H1 (cell line): ENCODE measurements around the gene ARG2. TPM values are rescaled to one million over a fixed set of nuclear protein-coding genes. Genes with fewer than 3 reads are reported as not detected.

ENCODE experiments used
- CTCF ChIA-PET: fragments of 300-600 bp; sonication (Branson Sonifier 250); formaldehyde crosslinking; loops from one replicate; lab custom pipeline; 2021; ENCODE audit not compliant: partially characterized antibody; lab: Charles Lee
- POLR2A ChIA-PET: fragments of 300-600 bp; sonication (Branson Sonifier 250); formaldehyde crosslinking; loops from one replicate; lab custom pipeline; 2021; ENCODE audit warnings: inconsistent platforms; ENCODE audit not compliant: partially characterized antibody; lab: Charles Lee
- DNase-seq, 2 experiments: peaks; one replicate each; pipeline versions ENCODE4 v3.0.0 to v3.0.0-alpha.2; 2010 to 2022; ENCODE audit warnings: low spot score in 2 of 2, low read depth in 1 of 2, mixed read lengths in 1 of 2
- FAIRE-seq: peaks from 2 replicates; lab custom pipeline; 2011; peaks lifted over from hg19 to GRCh38; lab: Jason Lieb, UNC
- H2AFZ ChIP-seq: 2 replicates; pipeline ENCODE4 v1.8.1; 2012; ENCODE audit warnings: low read length, inconsistent platforms
- H2AK5ac ChIP-seq: 2 replicates; pipeline ENCODE4 v1.6.1; 2013; ENCODE audit warnings: low read depth, low read length
- H2BK120ac ChIP-seq: replicated peaks from 2 replicates; pipeline ENCODE3; 2013; ENCODE audit warnings: low read depth, low read length, inconsistent platforms
- H2BK12ac ChIP-seq: 2 replicates; pipeline ENCODE4 v1.6.1; 2013; ENCODE audit warnings: low read depth, low read length
- H2BK15ac ChIP-seq: 2 replicates; pipeline ENCODE4 v1.6.1; 2013; ENCODE audit warnings: low read length
- H2BK20ac ChIP-seq: 2 replicates; pipeline ENCODE4 v1.6.1; 2013; ENCODE audit warnings: low read length
- H2BK5ac ChIP-seq: 2 replicates; pipeline ENCODE4 v1.6.1; 2013; ENCODE audit warnings: low read depth, low read length
- H3K14ac ChIP-seq: 2 replicates; pipeline ENCODE4 v1.6.1; 2013; ENCODE audit warnings: inconsistent platforms; ENCODE audit not compliant: insufficient read length
- H3K18ac ChIP-seq: 2 replicates; pipeline ENCODE4 v1.6.1; 2013; ENCODE audit warnings: low read length; ENCODE audit errors: extremely low read depth
- H3K23ac ChIP-seq: 2 replicates; pipeline ENCODE4 v1.6.1; 2013; ENCODE audit warnings: inconsistent platforms; ENCODE audit not compliant: insufficient read length
- H3K23me2 ChIP-seq: 2 replicates; pipeline ENCODE4 v1.6.1; 2013; ENCODE audit warnings: low read depth, low read length
- H3K27ac ChIP-seq: 2 replicates; pipeline ENCODE4 v1.6.1; 2011; ENCODE audit warnings: low read depth, low read length, inconsistent platforms
- H3K27me3 ChIP-seq, 4 experiments: replicated peaks in 1 of 4; 1 replicate in 1 of 4; 2 replicates in 3 of 4; pipeline versions ENCODE4 v1.6.1 to v1.8.1; 2011 to 2013; ENCODE audit warnings: low read length in 3 of 4, mild to moderate bottlenecking in 3 of 4, inconsistent platforms in 2 of 4, mixed read lengths in 2 of 4, moderate library complexity in 1 of 4; ENCODE audit not compliant: control insufficient read depth in 3 of 4, insufficient read depth in 3 of 4; ENCODE audit errors: extremely low read depth in 1 of 4
- H3K36me3 ChIP-seq, 4 experiments: 2 replicates each; pipeline versions ENCODE4 v1.6.1 to v1.8.1; 2011 to 2013; ENCODE audit warnings: mild to moderate bottlenecking in 4 of 4, low read length in 3 of 4, moderate library complexity in 2 of 4, control low read depth in 1 of 4, inconsistent platforms in 1 of 4; ENCODE audit not compliant: insufficient read depth in 4 of 4, control insufficient read depth in 2 of 4
- H3K4ac ChIP-seq: replicated peaks from 2 replicates; pipeline ENCODE3; 2013; ENCODE audit warnings: low read length, low read depth, mixed read lengths, inconsistent platforms; ENCODE audit not compliant: insufficient read length
- H3K4me1 ChIP-seq, 4 experiments: replicated peaks in 1 of 4; 1 replicate in 1 of 4; 2 replicates in 3 of 4; pipeline versions ENCODE4 v1.6.1 to v1.8.1; 2011 to 2013; ENCODE audit warnings: low read length in 3 of 4, inconsistent platforms in 2 of 4, mixed read lengths in 1 of 4; ENCODE audit not compliant: insufficient read depth in 4 of 4, control insufficient read depth in 3 of 4
- H3K4me2 ChIP-seq, 2 experiments: 2 replicates each; pipeline versions ENCODE4 v1.6.1 to v1.8.1; 2011 to 2013; ENCODE audit warnings: low read depth in 2 of 2, low read length in 2 of 2, control low read depth in 1 of 2, inconsistent platforms in 1 of 2, mild to moderate bottlenecking in 1 of 2; ENCODE audit not compliant: insufficient read depth in 1 of 2
- H3K4me3 ChIP-seq, 4 experiments: fragments of 200-600, 300-600 bp in 1 of 4; sonication (generic), shearing (Covaris generic), sonication (Bioruptor Twin) in 1 of 4; 2 replicates each; pipeline versions ENCODE4 v1.5.1 to v1.8.1; 2011 to 2016; ENCODE audit warnings: low read length in 4 of 4, low read depth in 3 of 4, control low read depth in 2 of 4, inconsistent platforms in 2 of 4, mild to moderate bottlenecking in 2 of 4, mixed read lengths in 1 of 4, moderate library complexity in 1 of 4; ENCODE audit not compliant: insufficient read depth in 2 of 4; ENCODE audit errors: extremely low read depth in 1 of 4
- H3K56ac ChIP-seq: replicated peaks from 2 replicates; pipeline ENCODE3; 2013; ENCODE audit warnings: low read depth, mild to moderate bottlenecking, mixed read lengths, low read length, inconsistent platforms; ENCODE audit not compliant: insufficient read length
- H3K79me1 ChIP-seq: 2 replicates; pipeline ENCODE4 v1.6.1; 2013; ENCODE audit warnings: low read depth, low read length, control low read depth
- H3K79me2 ChIP-seq, 2 experiments: 2 replicates each; pipeline versions ENCODE4 v1.6.1 to v1.8.1; 2012 to 2013; ENCODE audit warnings: low read length in 2 of 2, mild to moderate bottlenecking in 2 of 2, inconsistent platforms in 1 of 2; ENCODE audit not compliant: insufficient read depth in 2 of 2, control insufficient read depth in 1 of 2
- H3K9ac ChIP-seq, 4 experiments: replicated peaks in 1 of 4; 1 replicate in 1 of 4; 2 replicates in 3 of 4; pipeline versions ENCODE4 v1.6.1 to v1.8.1; 2011 to 2013; ENCODE audit warnings: low read depth in 3 of 4, low read length in 3 of 4, control low read depth in 2 of 4, mild to moderate bottlenecking in 2 of 4, moderate library complexity in 2 of 4, inconsistent platforms in 1 of 4; ENCODE audit errors: extremely low read depth in 1 of 4
- H3K9me3 ChIP-seq, 2 experiments: 2 replicates each; pipeline versions ENCODE4 v1.6.1 to v1.8.1; 2012 to 2013; ENCODE audit warnings: mild to moderate bottlenecking in 2 of 2, moderate library complexity in 2 of 2, control low read depth in 1 of 2, inconsistent platforms in 1 of 2, low read depth in 1 of 2, low read length in 1 of 2, mixed read lengths in 1 of 2; ENCODE audit not compliant: insufficient read depth in 2 of 2
- H4K20me1 ChIP-seq, 2 experiments: replicated peaks in 1 of 2; 2 replicates each; pipeline versions ENCODE3 to v1.8.1; 2011 to 2013; ENCODE audit warnings: inconsistent platforms in 2 of 2, low read length in 2 of 2, mild to moderate bottlenecking in 1 of 2; ENCODE audit not compliant: insufficient read depth in 2 of 2, control insufficient read depth in 1 of 2
- H4K5ac ChIP-seq: 2 replicates; pipeline ENCODE4 v1.6.1; 2013; ENCODE audit warnings: low read length, low read depth, mixed read lengths, inconsistent platforms; ENCODE audit not compliant: insufficient read length
- H4K8ac ChIP-seq: 2 replicates; pipeline ENCODE4 v1.8.0; 2013; ENCODE audit warnings: mild to moderate bottlenecking, moderate library complexity, low read length, inconsistent platforms; ENCODE audit not compliant: insufficient read depth; ENCODE audit errors: extremely low read depth
- H4K91ac ChIP-seq: replicated peaks from 2 replicates; pipeline ENCODE3; 2013; ENCODE audit warnings: low read length, mixed read lengths, inconsistent platforms; ENCODE audit not compliant: insufficient read length
- CREB1 ChIP-seq: IDR thresholded peaks from 2 replicates; pipeline ENCODE4 v1.6.1; 2012; ENCODE audit warnings: inconsistent platforms
- EGR1 ChIP-seq: IDR thresholded peaks from 2 replicates; pipeline ENCODE4 v1.6.1; 2011; ENCODE audit warnings: low read depth, low read length, borderline replicate concordance
- HDAC2 ChIP-seq, 2 experiments: fragments of 300-600 bp in 1 of 2; sonication (generic) in 1 of 2; IDR thresholded peaks; 2 replicates each; pipeline ENCODE4 v1.6.1; 2011 to 2012; ENCODE audit warnings: low read depth in 2 of 2, low read length in 2 of 2, mild to moderate bottlenecking in 2 of 2, moderate library complexity in 2 of 2, borderline replicate concordance in 1 of 2, inconsistent platforms in 1 of 2
- POLR2AphosphoS5 ChIP-seq: IDR thresholded peaks from 2 replicates; pipeline ENCODE4 v1.6.1; 2011; ENCODE audit warnings: low read depth, low read length
- POU5F1 ChIP-seq: IDR thresholded peaks from 2 replicates; pipeline ENCODE4 v1.6.1; 2011; ENCODE audit warnings: low read depth, mild to moderate bottlenecking, low read length, moderate library complexity
- RXRA ChIP-seq: IDR thresholded peaks from 2 replicates; pipeline ENCODE4 v1.6.1; 2011; ENCODE audit warnings: low read depth, mild to moderate bottlenecking, low read length, moderate library complexity; ENCODE audit not compliant: insufficient read depth
- TAF1 ChIP-seq: IDR thresholded peaks from 2 replicates; pipeline ENCODE4 v1.6.1; 2011; ENCODE audit warnings: mild to moderate bottlenecking, low read depth, low read length
- TCF12 ChIP-seq: IDR thresholded peaks from 2 replicates; pipeline ENCODE4 v1.6.1; 2011; ENCODE audit warnings: low read depth, mild to moderate bottlenecking, low read length
- YY1 ChIP-seq: IDR thresholded peaks from 2 replicates; pipeline ENCODE4 v1.6.1; 2011; ENCODE audit warnings: low read depth, mild to moderate bottlenecking, low read length
- WGBS, 2 experiments: shearing (Covaris generic) in 1 of 2; methylation state at CpG; one replicate each; pipeline versions ENCODE4 v1.1.6 to v1.1.7; 2013 to 2015; ENCODE audit warnings: low lambda C conversion rate in 2 of 2, mixed read lengths in 2 of 2, inconsistent platforms in 1 of 2, low coverage in 1 of 2, missing lambda C conversion rate in 1 of 2; ENCODE audit not compliant: insufficient replicate concordance in 2 of 2, insufficient coverage in 1 of 2, insufficient read length in 1 of 2; ENCODE audit errors: extremely low coverage in 1 of 2, missing lambda C conversion rate in 1 of 2; 5-methylcytosine and 5-hydroxymethylcytosine counted together
- polyA plus RNA-seq, 7 experiments: library from polyadenylated mRNA; depleted of rRNA in 3 of 7; stranded (reverse) in 5 of 7; unstranded in 2 of 7; fragments of >200 nt in 5 of 7; fragments of 200-250 nt in 2 of 7; gene quantifications; 1 replicate in 5 of 7; 2 replicates in 1 of 7; 4 replicates in 1 of 7; pipeline versions ENCODE4 v1.2.1 to v1.2.3, GENCODE V29; 2011 to 2013; ENCODE audit warnings: missing spikeins in 2 of 7, mixed read lengths in 2 of 7
- total RNA-seq: library from RNA; stranded (reverse); fragmentation: NEBNext Ultra II Directional; extraction: Animal tissue kit (Norgen Biotek cat#: 25700); gene quantifications from 2 replicates; pipeline ENCODE4 v1.2.1, GENCODE V29; 2021
- TF ChIP-seq, protein P1 (sequence below), 3 experiments: IDR thresholded peaks; 1 replicate in 2 of 3; 2 replicates in 1 of 3; pipeline versions ENCODE4 v1.5.1 to v1.6.1; 2011; ENCODE audit warnings: low read length in 3 of 3, mild to moderate bottlenecking in 3 of 3, inconsistent platforms in 2 of 3, low read depth in 1 of 3, moderate library complexity in 1 of 3; ENCODE audit not compliant: insufficient read depth in 1 of 3; ENCODE audit errors: control extremely low read depth in 1 of 3

The ARG2 gene
- total and polyA plus RNA-seq, 2 of the 8 experiments (the other 6 are each of a cell fraction or from before 2014, with no cell fraction given), result 49.9 to 59.1 TPM

DNA sequence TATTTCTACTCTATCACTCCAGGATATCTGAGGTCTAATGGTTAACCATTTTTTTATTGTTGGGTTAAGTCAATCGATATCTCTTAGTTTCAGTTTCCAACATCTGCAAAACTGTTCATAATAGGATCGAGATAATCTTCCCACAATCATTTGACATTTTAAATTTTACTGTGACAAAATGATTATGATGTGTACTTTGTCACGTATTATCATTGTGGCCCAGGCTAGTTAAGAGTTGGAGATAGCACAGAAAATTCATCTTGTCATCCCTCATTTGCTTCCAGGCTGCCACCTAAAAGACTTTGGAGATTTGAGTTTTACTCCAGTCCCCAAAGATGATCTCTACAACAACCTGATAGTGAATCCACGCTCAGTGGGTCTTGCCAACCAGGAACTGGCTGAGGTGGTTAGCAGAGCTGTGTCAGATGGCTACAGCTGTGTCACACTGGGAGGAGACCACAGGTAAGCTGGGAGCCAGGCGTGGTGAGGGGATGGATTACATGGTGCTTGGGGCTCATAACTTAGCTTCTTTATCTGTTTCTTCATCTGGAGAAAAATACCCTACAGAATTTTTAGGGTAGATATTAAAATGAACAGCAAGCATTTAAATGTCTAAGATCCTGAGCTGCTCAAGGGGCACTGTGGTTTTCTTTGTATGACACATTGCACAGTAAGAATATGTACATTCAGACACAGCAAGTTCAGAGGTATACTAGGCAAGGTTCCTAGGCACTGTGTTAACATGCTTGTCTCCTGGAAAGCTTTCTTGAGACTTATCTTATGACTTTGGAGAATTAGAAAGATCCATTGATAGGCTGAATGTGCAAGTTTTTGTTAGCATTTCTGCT lies 22.4 kb downstream of the ARG2 start:
- CTCF ChIA-PET, result interaction anchor here (0.9 to 3.5 kb wide), 8 partner anchors 15 to 215 kb away, joined by 3 to 9 read pairs (median 4); no protein-coding TSS in a partner anchor
- no peak for FAIRE-seq
- H3K27ac ChIP-seq, result no peak overlapping the region
- TF ChIP-seq POLR2AphosphoS5 (no peak), POU5F1 (no peak), TCF12 (no peak), TAF1 (no peak), HDAC2 (IDR thresholded peaks at IDR 0.05; ENCODE audit: borderline replicate concordance in 1 of 2, low read depth in 2 of 2, low read length in 2 of 2) (no peak), YY1 (no peak), EGR1 (no peak), RXRA (no peak), CREB1 (no peak)
- TF ChIP-seq, protein P1, sequence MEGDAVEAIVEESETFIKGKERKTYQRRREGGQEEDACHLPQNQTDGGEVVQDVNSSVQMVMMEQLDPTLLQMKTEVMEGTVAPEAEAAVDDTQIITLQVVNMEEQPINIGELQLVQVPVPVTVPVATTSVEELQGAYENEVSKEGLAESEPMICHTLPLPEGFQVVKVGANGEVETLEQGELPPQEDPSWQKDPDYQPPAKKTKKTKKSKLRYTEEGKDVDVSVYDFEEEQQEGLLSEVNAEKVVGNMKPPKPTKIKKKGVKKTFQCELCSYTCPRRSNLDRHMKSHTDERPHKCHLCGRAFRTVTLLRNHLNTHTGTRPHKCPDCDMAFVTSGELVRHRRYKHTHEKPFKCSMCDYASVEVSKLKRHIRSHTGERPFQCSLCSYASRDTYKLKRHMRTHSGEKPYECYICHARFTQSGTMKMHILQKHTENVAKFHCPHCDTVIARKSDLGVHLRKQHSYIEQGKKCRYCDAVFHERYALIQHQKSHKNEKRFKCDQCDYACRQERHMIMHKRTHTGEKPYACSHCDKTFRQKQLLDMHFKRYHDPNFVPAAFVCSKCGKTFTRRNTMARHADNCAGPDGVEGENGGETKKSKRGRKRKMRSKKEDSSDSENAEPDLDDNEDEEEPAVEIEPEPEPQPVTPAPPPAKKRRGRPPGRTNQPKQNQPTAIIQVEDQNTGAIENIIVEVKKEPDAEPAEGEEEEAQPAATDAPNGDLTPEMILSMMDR (IDR thresholded peaks at IDR 0.05; ENCODE audit: control extremely low read depth in 1 of 3, insufficient read depth in 1 of 3, low read depth in 1 of 3, low read length in 3 of 3), result no peak

More for the DNA sequence above, 22.4 kb downstream of the ARG2 start:
- no peaks in the 10 kb centered on the region for H3K23me2 ChIP-seq
- DNase-seq, result no peak
- no peak overlapping the region for H3K18ac ChIP-seq
- H4K5ac ChIP-seq, result no peak overlapping the region
- H3K4ac ChIP-seq, result no peak overlapping the region
- no peaks in the 10 kb centered on the region for H3K79me1 ChIP-seq
- no peak overlapping the region for H2BK15ac ChIP-seq
- peaks cover 2% of the 10 kb centered on the region in 2 experiments for H4K20me1 ChIP-seq
- 85% methylated on average over 5 of the region's 5 CpGs; no CpG with 5 or more reads in 1 of the 2 experiments for WGBS, 2 experiments
- H2BK5ac ChIP-seq, result no peak overlapping the region
- no peak overlapping the region for H3K23ac ChIP-seq
- H3K27me3 ChIP-seq, result no peaks in the 10 kb centered on the region
- no peak overlapping the region for H3K4me3 ChIP-seq
- POLR2A ChIA-PET, result interaction anchor here (1.0 to 2.5 kb wide), 2 partner anchors 22 to 33 kb away, joined by 4 to 6 read pairs; partner anchors contain the start of gene ARG2
- no peak overlapping the region for H2AK5ac ChIP-seq
- H2AFZ ChIP-seq, result no peak overlapping the region
- H4K8ac ChIP-seq, result no peak overlapping the region
- no peak overlapping the region for H3K14ac ChIP-seq
- peaks cover 0 to 18% (median 14%) of the 10 kb centered on the region in 4 experiments; a peak in 6 of 8 replicates for H3K36me3 ChIP-seq
- H3K79me2 ChIP-seq, result no peaks in the 10 kb centered on the region
- H2BK12ac ChIP-seq, result no peak overlapping the region
- H4K91ac ChIP-seq, result no peak overlapping the region
- no peak overlapping the region for H3K9ac ChIP-seq
- H3K9me3 ChIP-seq, result no peaks in the 10 kb centered on the region
- no peak overlapping the region for H3K56ac ChIP-seq
- no peak overlapping the region for H2BK20ac ChIP-seq
- H3K4me1 ChIP-seq, result no peaks in the 10 kb centered on the region
- no peak overlapping the region for H2BK120ac ChIP-seq
- H3K4me2 ChIP-seq, result no peak overlapping the region
